GM12878 (cell line): ENCODE measurements around the gene RAB40B. TPM values are rescaled to one million over a fixed set of nuclear protein-coding genes. Genes with fewer than 3 reads are reported as not detected.

Experiments used
- ATAC-seq: fragments of 200-7000 bp; cut with Tn5 transposase; 3 replicates; pipeline ENCODE4 v1.9.1; 2020; ENCODE audit warnings: mild to moderate bottlenecking, moderate library complexity
- BruUV-seq: library from RNA; stranded (reverse); fragments of 400-500 nt; replicated peaks from 2 replicates; lab custom pipeline; 2021; lab: Mats Ljungman, UMichigan
- CTCF ChIA-PET: fragments of 300-600 bp; sonication (Branson Sonifier 250); formaldehyde crosslinking; extraction: SDS; loops from one replicate; lab custom pipeline; 2021; ENCODE audit warnings: inconsistent platforms; lab: Yijun Ruan, JAX
- POLR2A ChIA-PET: fragments of 350-600 bp; formaldehyde crosslinking; extraction: SDS; loops from one replicate; lab custom pipeline; 2021; ENCODE audit warnings: inconsistent platforms; lab: Charles Lee
- RAD21 ChIA-PET: fragments of 300-600 bp; sonication (Branson Sonifier 250); formaldehyde crosslinking; loops from one replicate; lab custom pipeline; 2023; ENCODE audit warnings: antibody characterized with exemption; ENCODE audit not compliant: unreplicated experiment; lab: Charles Lee
- SMC1A ChIA-PET: fragments of 300-600 bp; sonication (Branson Sonifier 250); formaldehyde crosslinking; loops from one replicate; lab custom pipeline; 2023; ENCODE audit not compliant: unreplicated experiment, uncharacterized antibody; lab: Charles Lee
- DNase-seq: peaks from one replicate; pipeline ENCODE4 v3.0.0-alpha.2; 2011; ENCODE audit warnings: low read depth, low spot score
- FAIRE-seq: peaks from 3 replicates; lab custom pipeline; 2011; peaks lifted over from hg19 to GRCh38; lab: Jason Lieb, UNC
- H2AFZ ChIP-seq: 2 replicates; pipeline ENCODE4 v1.6.0; 2011; ENCODE audit warnings: low read depth, low read length, control low read depth; ENCODE audit not compliant: control insufficient read depth
- H3K27ac ChIP-seq: 2 replicates; pipeline ENCODE4 v1.5.1; 2011; ENCODE audit warnings: control low read depth; ENCODE audit not compliant: control insufficient read depth, insufficient read depth
- H3K27me3 ChIP-seq, 2 experiments: replicated peaks in 1 of 2; 2 replicates each; pipeline versions ENCODE4 v1.6.0 to v1.6.1; 2011; ENCODE audit warnings: low read length in 1 of 2; ENCODE audit not compliant: control insufficient read depth in 2 of 2, insufficient read depth in 2 of 2
- H3K36me3 ChIP-seq, 2 experiments: 2 replicates each; pipeline ENCODE4 v1.5.1; 2011; ENCODE audit warnings: low read length in 1 of 2; ENCODE audit not compliant: control insufficient read depth in 2 of 2, insufficient read depth in 2 of 2
- H3K4me1 ChIP-seq: 2 replicates; pipeline ENCODE4 v1.6.1; 2011; ENCODE audit warnings: mild to moderate bottlenecking, low read length, moderate library complexity, mixed read lengths; ENCODE audit not compliant: control insufficient read depth, insufficient read depth
- H3K4me2 ChIP-seq: 2 replicates; pipeline ENCODE4 v1.6.0; 2011; ENCODE audit warnings: control low read depth; ENCODE audit not compliant: control insufficient read depth, insufficient read depth
- H3K4me3 ChIP-seq: fragments of 200-600 bp; sonication (generic); 2 replicates; pipeline ENCODE4 v1.5.1; 2016
- H3K79me2 ChIP-seq: 2 replicates; pipeline ENCODE4 v1.6.0; 2011; ENCODE audit warnings: low read length; ENCODE audit not compliant: control insufficient read depth, insufficient read depth
- H3K9ac ChIP-seq: 2 replicates; pipeline ENCODE4 v1.8.0; 2011; ENCODE audit warnings: low read length, control low read depth, mixed read lengths; ENCODE audit not compliant: control insufficient read depth, insufficient read depth
- H3K9me3 ChIP-seq: replicated peaks from 3 replicates; pipeline ENCODE4 v1.5.1; 2011; ENCODE audit warnings: mild to moderate bottlenecking, low read length; ENCODE audit not compliant: control insufficient read depth, insufficient read depth
- H4K20me1 ChIP-seq: 2 replicates; pipeline ENCODE4 v1.6.0; 2011; ENCODE audit not compliant: control insufficient read depth, insufficient read depth
- FOS ChIP-seq: IDR thresholded peaks from 3 replicates; pipeline ENCODE4 v1.6.1; 2011; ENCODE audit warnings: borderline replicate concordance; ENCODE audit not compliant: insufficient read length; ENCODE audit errors: extremely low read depth
- JUNB ChIP-seq: IDR thresholded peaks from 2 replicates; pipeline ENCODE4 v1.6.1; 2016; ENCODE audit warnings: antibody characterized with exemption, mild to moderate bottlenecking
- NR2C2 ChIP-seq: IDR thresholded peaks from 2 replicates; pipeline ENCODE4 v1.6.1; 2011; ENCODE audit warnings: borderline replicate concordance, low read depth; ENCODE audit not compliant: control insufficient read depth, insufficient read length
- NRF1 ChIP-seq: conservative IDR thresholded peaks from 2 replicates; pipeline ENCODE4 v1.6.1; 2011; ENCODE audit warnings: mild to moderate bottlenecking, low read depth, low read length, improper control_type of control experiment
- SPI1 ChIP-seq: IDR thresholded peaks from 2 replicates; pipeline ENCODE4 v1.6.1; 2011; ENCODE audit warnings: low read depth, mild to moderate bottlenecking, low read length, moderate library complexity, borderline replicate concordance; ENCODE audit not compliant: insufficient read depth
- SREBF1 ChIP-seq: IDR thresholded peaks from 2 replicates; pipeline ENCODE4 v1.6.1; 2012; ENCODE audit warnings: mild to moderate bottlenecking, low read length
- STAT3 ChIP-seq: IDR thresholded peaks from 2 replicates; pipeline ENCODE4 v1.6.1; 2011; ENCODE audit warnings: low read depth, low read length, improper control_type of control experiment
- TARDBP ChIP-seq: IDR thresholded peaks from 2 replicates; pipeline ENCODE4 v1.6.1; 2016; ENCODE audit warnings: borderline replicate concordance
- TBL1XR1 ChIP-seq: IDR thresholded peaks from 2 replicates; pipeline ENCODE4 v1.6.1; 2012; ENCODE audit warnings: low read depth, low read length, improper control_type of control experiment
- WGBS: methylation state at CpG from one replicate; pipeline ENCODE4 v1.1.6; 2016; ENCODE audit warnings: low lambda C conversion rate; ENCODE audit not compliant: insufficient replicate concordance, insufficient coverage; ENCODE audit errors: missing lambda C conversion rate; 5-methylcytosine and 5-hydroxymethylcytosine counted together
- in situ Hi-C: fragments of 300-500 bp; cut with MboI; formaldehyde crosslinking; loops from 9 replicates; pipeline ENCODE4 v1.14.3; 2018; ENCODE audit warnings: mixed read lengths
- intact Hi-C: fragments of 100-400 bp; cut with micrococcal nuclease; formaldehyde crosslinking; loops from one replicate; pipeline ENCODE4 v1.14.2; 2022; ENCODE audit not compliant: unreplicated experiment
- polyA plus RNA-seq, 11 experiments: library from polyadenylated mRNA; depleted of rRNA in 4 of 11; unstranded in 6 of 11; stranded (reverse) in 5 of 11; fragments of >200 nt; fragmentation: Nextera tagmentation in 4 of 11; fragmentation: Illumina TruSeq in 1 of 11; extraction: Ambion mirVana in 4 of 11; extraction: Trizol in 1 of 11; gene quantifications; 1 replicate in 1 of 11; 2 replicates in 10 of 11; pipeline versions ENCODE4 v1.2.1 to v1.2.3, GENCODE V29; 2011 to 2016; ENCODE audit warnings: inconsistent platforms in 2 of 11, missing spikeins in 2 of 11, low read depth in 1 of 11
- total RNA-seq, 4 experiments: library from RNA; depleted of rRNA in 3 of 4; stranded (reverse); fragments of >200 nt in 3 of 4; fragmentation: Illumina TruSeq in 1 of 4; extraction: Trizol in 1 of 4; gene quantifications; 2 replicates each; pipeline versions ENCODE4 v1.2.1 to v1.2.3, GENCODE V29; 2013 to 2021
- TF ChIP-seq, protein P1 (sequence below): IDR thresholded peaks from 2 replicates; pipeline ENCODE4 v1.6.1; 2012; ENCODE audit warnings: low read depth, low read length, improper control_type of control experiment
- TF ChIP-seq, protein P2 (sequence below): fragments of 450-650 bp; IDR thresholded peaks from 2 replicates; pipeline ENCODE4 v1.6.1; 2014; ENCODE audit warnings: mild to moderate bottlenecking
- TF ChIP-seq, protein P3 (sequence below): fragments of 450-650 bp; IDR thresholded peaks from 2 replicates; pipeline ENCODE4 v1.6.1; 2016; ENCODE audit warnings: mild to moderate bottlenecking
- TF ChIP-seq, protein P4 (sequence below): fragments of 450-650 bp; conservative IDR thresholded peaks from 2 replicates; pipeline ENCODE4 v1.6.1; 2017; ENCODE audit warnings: mild to moderate bottlenecking, moderate library complexity

Gene RAB40B
- total and polyA plus RNA-seq, 10 of the 15 experiments (the other 5 are each of a cell fraction or from before 2014, with no cell fraction given), result 0.06 to 2.8 (median 1.4) TPM

DNA sequence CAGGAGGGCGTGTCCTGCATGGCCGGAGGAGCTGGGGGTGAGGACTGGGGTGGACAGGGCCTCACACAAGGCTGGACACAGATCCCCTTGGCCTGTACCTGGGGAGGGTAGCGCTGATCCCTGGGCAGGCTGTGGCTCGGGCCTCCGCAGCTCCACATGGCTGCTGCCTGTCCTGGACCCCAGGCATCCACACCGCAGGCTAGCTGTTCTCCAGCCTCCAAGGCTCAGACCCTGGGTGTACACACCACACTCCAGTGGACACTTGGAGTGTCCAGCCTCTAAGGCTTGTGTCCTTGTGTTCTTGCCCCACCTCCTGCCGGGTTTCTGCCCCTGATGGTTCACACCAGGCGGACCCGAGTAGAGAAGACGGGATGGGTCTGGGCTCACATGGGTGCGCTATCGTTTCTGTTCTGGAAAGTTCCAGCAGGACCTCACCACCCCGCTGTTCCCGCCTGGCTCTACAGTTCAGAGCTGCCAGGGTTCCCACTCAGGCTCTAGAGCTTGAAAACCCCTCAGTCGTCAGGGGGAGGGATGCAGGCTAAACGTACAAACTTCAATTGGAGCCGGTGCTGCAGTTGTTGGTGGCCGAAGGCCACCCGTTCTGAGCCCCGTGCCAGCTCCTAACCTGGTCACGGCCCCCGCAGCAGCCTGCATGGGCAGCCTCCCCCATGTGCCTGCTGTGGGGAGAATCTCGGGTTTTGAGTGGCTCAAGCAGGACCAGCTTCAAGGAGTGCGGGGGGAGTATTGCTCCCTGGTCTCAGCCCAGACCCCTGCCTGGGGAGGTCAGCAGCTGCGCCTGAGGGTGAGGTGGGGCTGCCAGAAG is 11.4 kb upstream of the RAB40B start:
- no peaks in the 10 kb centered on the region for H3K79me2 ChIP-seq
- BruUV-seq, result no TSS peak
- FAIRE-seq (no peak), DNase-seq (no peak), ATAC-seq (no peak)
- no peak overlapping the region for H3K4me3 ChIP-seq
- H3K27ac ChIP-seq, result no peak overlapping the region
- in situ Hi-C loops, result no loop called here
- POLR2A ChIA-PET, result no interaction called here
- H2AFZ ChIP-seq, result no peak overlapping the region
- no peaks in the 10 kb centered on the region for H3K9me3 ChIP-seq
- H3K36me3 ChIP-seq, result no peaks in the 10 kb centered on the region
- peaks cover 10% of the 10 kb centered on the region for H3K4me1 ChIP-seq
- WGBS, result 90% methylated on average over 25 of the region's 25 CpGs
- SMC1A ChIA-PET, result interaction anchor here (0.6 kb wide), 1 partner anchor 10 kb away, joined by 3 read pairs; no protein-coding TSS in a partner anchor
- RAD21 ChIA-PET, result no interaction called here
- H3K4me2 ChIP-seq, result no peak overlapping the region
- intact Hi-C loops, result no loop called here
- CTCF ChIA-PET, result no interaction called here
- TF ChIP-seq JUNB, result no peak
- TF ChIP-seq FOS, result no peak
- TF ChIP-seq, protein P1, sequence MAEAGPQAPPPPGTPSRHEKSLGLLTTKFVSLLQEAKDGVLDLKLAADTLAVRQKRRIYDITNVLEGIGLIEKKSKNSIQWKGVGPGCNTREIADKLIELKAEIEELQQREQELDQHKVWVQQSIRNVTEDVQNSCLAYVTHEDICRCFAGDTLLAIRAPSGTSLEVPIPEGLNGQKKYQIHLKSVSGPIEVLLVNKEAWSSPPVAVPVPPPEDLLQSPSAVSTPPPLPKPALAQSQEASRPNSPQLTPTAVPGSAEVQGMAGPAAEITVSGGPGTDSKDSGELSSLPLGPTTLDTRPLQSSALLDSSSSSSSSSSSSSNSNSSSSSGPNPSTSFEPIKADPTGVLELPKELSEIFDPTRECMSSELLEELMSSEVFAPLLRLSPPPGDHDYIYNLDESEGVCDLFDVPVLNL, result no peak
- TF ChIP-seq, protein P2, sequence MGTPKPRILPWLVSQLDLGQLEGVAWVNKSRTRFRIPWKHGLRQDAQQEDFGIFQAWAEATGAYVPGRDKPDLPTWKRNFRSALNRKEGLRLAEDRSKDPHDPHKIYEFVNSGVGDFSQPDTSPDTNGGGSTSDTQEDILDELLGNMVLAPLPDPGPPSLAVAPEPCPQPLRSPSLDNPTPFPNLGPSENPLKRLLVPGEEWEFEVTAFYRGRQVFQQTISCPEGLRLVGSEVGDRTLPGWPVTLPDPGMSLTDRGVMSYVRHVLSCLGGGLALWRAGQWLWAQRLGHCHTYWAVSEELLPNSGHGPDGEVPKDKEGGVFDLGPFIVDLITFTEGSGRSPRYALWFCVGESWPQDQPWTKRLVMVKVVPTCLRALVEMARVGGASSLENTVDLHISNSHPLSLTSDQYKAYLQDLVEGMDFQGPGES, result no peak
- TF ChIP-seq NR2C2, result no peak
- no peak for TF ChIP-seq SPI1
- no peak for TF ChIP-seq SREBF1
- TF ChIP-seq TBL1XR1, result no peak
- TF ChIP-seq NRF1, result no peak
- TF ChIP-seq, protein P3, sequence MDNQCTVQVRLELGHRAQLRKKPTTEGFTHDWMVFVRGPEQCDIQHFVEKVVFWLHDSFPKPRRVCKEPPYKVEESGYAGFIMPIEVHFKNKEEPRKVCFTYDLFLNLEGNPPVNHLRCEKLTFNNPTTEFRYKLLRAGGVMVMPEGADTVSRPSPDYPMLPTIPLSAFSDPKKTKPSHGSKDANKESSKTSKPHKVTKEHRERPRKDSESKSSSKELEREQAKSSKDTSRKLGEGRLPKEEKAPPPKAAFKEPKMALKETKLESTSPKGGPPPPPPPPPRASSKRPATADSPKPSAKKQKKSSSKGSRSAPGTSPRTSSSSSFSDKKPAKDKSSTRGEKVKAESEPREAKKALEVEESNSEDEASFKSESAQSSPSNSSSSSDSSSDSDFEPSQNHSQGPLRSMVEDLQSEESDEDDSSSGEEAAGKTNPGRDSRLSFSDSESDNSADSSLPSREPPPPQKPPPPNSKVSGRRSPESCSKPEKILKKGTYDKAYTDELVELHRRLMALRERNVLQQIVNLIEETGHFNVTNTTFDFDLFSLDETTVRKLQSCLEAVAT, result no peak
- TF ChIP-seq TARDBP, result no peak
- TF ChIP-seq, protein P4, sequence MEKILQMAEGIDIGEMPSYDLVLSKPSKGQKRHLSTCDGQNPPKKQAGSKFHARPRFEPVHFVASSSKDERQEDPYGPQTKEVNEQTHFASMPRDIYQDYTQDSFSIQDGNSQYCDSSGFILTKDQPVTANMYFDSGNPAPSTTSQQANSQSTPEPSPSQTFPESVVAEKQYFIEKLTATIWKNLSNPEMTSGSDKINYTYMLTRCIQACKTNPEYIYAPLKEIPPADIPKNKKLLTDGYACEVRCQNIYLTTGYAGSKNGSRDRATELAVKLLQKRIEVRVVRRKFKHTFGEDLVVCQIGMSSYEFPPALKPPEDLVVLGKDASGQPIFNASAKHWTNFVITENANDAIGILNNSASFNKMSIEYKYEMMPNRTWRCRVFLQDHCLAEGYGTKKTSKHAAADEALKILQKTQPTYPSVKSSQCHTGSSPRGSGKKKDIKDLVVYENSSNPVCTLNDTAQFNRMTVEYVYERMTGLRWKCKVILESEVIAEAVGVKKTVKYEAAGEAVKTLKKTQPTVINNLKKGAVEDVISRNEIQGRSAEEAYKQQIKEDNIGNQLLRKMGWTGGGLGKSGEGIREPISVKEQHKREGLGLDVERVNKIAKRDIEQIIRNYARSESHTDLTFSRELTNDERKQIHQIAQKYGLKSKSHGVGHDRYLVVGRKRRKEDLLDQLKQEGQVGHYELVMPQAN, result no peak
- no peak for TF ChIP-seq STAT3
- H3K27me3 ChIP-seq, result no peaks in the 10 kb centered on the region
- H4K20me1 ChIP-seq, result no peaks in the 10 kb centered on the region
- H3K9ac ChIP-seq, result no peak overlapping the region
